Activated naive CD4-positive, alpha-beta T cell treated with anti-CD3 and anti-CD28 coated beads for 36 hours (primary cell): Measurements from ENCODE around the gene TLCD3B. TPM values are rescaled to one million over a fixed set of nuclear protein-coding genes. Genes with fewer than 3 reads are reported as not detected.

Experiments
- CTCF ChIA-PET: fragments of 350-600 bp; sonication (Branson Sonifier 250); formaldehyde crosslinking; loops from one replicate; lab custom pipeline; 2021; ENCODE audit warnings: antibody characterized with exemption; lab: Charles Lee
- DNase-seq: peaks from one replicate; pipeline ENCODE4 v3.0.0-alpha.2; 2020
- H3K27ac Mint-ChIP-seq: one replicate; pipeline ENCODE4 v1.8.0; 2021; ENCODE audit warnings: mild to moderate bottlenecking, mixed read lengths
- H3K27me3 Mint-ChIP-seq: one replicate; pipeline ENCODE4 v1.8.0; 2021; ENCODE audit warnings: low read depth, mixed read lengths
- H3K36me3 Mint-ChIP-seq: one replicate; pipeline ENCODE4 v1.8.0; 2021; ENCODE audit warnings: low read depth, mixed read lengths
- H3K4me1 Mint-ChIP-seq: one replicate; pipeline ENCODE4 v1.8.0; 2021; ENCODE audit warnings: low read depth, mixed read lengths
- H3K4me3 Mint-ChIP-seq: one replicate; pipeline ENCODE4 v1.8.0; 2021; ENCODE audit warnings: mild to moderate bottlenecking, moderate library complexity, mixed read lengths
- H3K9me3 Mint-ChIP-seq: one replicate; pipeline ENCODE4 v1.8.0; 2021; ENCODE audit warnings: mixed read lengths
- intact Hi-C: fragments of 100-400 bp; cut with micrococcal nuclease; formaldehyde crosslinking; loops from one replicate; pipeline ENCODE4 v1.15.1; 2023
- total RNA-seq, 2 experiments: library from RNA; stranded (reverse); gene quantifications; one replicate each; pipeline ENCODE4 v1.2.3, GENCODE V29; 2021

The TLCD3B gene
- total RNA-seq = 1 to 10 TPM; 4.6 to 6.1 TPM

- Mint-ChIP-seq H3K36me3 (no peaks in the 10 kb centered on the region), H3K9me3 (no peaks in the 10 kb centered on the region), H3K27ac (no peak within 1 kb of the TSS), H3K4me1 (peaks cover 10% of the 10 kb centered on the region), H3K27me3 (peaks cover 46% of the 10 kb centered on the region), H3K4me3 (no peak within 1 kb of the TSS)
- DNase-seq = no peak
- CTCF ChIA-PET = interaction anchor here (0.6 to 3.8 kb wide), 19 partner anchors 8 to 385 kb away, joined by 3 to 26 read pairs (median 6); partner anchors contain the start of genes C16orf92, KCTD13 and TBX6
- intact Hi-C loops = no loop called here
These were observed at the start of gene TLCD3B for GRCh38 chr16:30030841-30031413. TSS of gene TLCD3B (minus strand) at chr16:30031271. CDS start at chr16:30030527, 744 bp downstream.

GRCh38 chr16:30079480-30079879 lies 48.4 kb upstream of the TLCD3B start:
- no peak overlapping the region for H3K4me3 Mint-ChIP-seq
- no peaks in the 10 kb centered on the region for H3K9me3 Mint-ChIP-seq
- CTCF ChIA-PET = interaction anchor here (0.5 to 8.7 kb wide), 4 partner anchors 12 to 97 kb away, joined by 3 to 50 read pairs (median 4); partner anchors contain the start of gene TBX6
- DNase-seq = no peak
- H3K27ac Mint-ChIP-seq = no peak overlapping the region
- H3K4me1 Mint-ChIP-seq = peaks cover 31% of the 10 kb centered on the region
- peaks cover 26% of the 10 kb centered on the region for H3K36me3 Mint-ChIP-seq
- H3K27me3 Mint-ChIP-seq = no peaks in the 10 kb centered on the region
- intact Hi-C loops = no loop called here

GRCh38 chr16:30078744-30079143 lies 47.7 kb upstream of the TLCD3B start:
- H3K27me3 Mint-ChIP-seq = no peaks in the 10 kb centered on the region
- DNase-seq = no peak
- H3K27ac Mint-ChIP-seq = no peak overlapping the region
- peaks cover 31% of the 10 kb centered on the region for H3K4me1 Mint-ChIP-seq
- CTCF ChIA-PET = interaction anchor here (0.6 to 8.7 kb wide), 3 partner anchors 12 to 99 kb away, joined by 4 to 50 read pairs (median 4); partner anchors contain the start of gene TBX6
- H3K4me3 Mint-ChIP-seq = no peak overlapping the region
- intact Hi-C loops = no loop called here
- no peaks in the 10 kb centered on the region for H3K9me3 Mint-ChIP-seq
- H3K36me3 Mint-ChIP-seq = peaks cover 26% of the 10 kb centered on the region

GRCh38 chr16:30077656-30078055 lies 46.6 kb upstream of the TLCD3B start:
- intact Hi-C loops = no loop called here
- CTCF ChIA-PET = interaction anchor here (0.6 to 8.7 kb wide), 2 partner anchors 14 to 36 kb away, joined by 3 to 50 read pairs; partner anchors contain the start of genes GDPD3 and TBX6
- no peak for DNase-seq
- no peaks in the 10 kb centered on the region for H3K27me3 Mint-ChIP-seq
- no peak overlapping the region for H3K4me3 Mint-ChIP-seq
- H3K36me3 Mint-ChIP-seq = peaks cover 21% of the 10 kb centered on the region
- no peaks in the 10 kb centered on the region for H3K9me3 Mint-ChIP-seq
- H3K4me1 Mint-ChIP-seq = peaks cover 31% of the 10 kb centered on the region
- H3K27ac Mint-ChIP-seq = peak overlapping the region; percentile 57

- no peaks in the 10 kb centered on the region for H3K9me3 Mint-ChIP-seq
- peak overlapping the region; percentile 92 for H3K4me3 Mint-ChIP-seq
- peaks cover 15% of the 10 kb centered on the region for H3K36me3 Mint-ChIP-seq
- peaks cover 33% of the 10 kb centered on the region for H3K4me1 Mint-ChIP-seq
- no peak for DNase-seq
- no peaks in the 10 kb centered on the region for H3K27me3 Mint-ChIP-seq
- intact Hi-C loops = no loop called here
- CTCF ChIA-PET = interaction anchor here (0.6 to 8.7 kb wide), 5 partner anchors 11 to 98 kb away, joined by 3 to 50 read pairs (median 6); partner anchors contain the start of genes ALDOA and TBX6
- H3K27ac Mint-ChIP-seq = peak overlapping the region; percentile 71
These were observed 45.3 kb upstream of the TLCD3B start for GRCh38 chr16:30076276-30076791.

GRCh38 chr16:30075503-30076275 lies 44.6 kb upstream of the TLCD3B start, which contains the start of gene PPP4C:
TSS of gene PPP4C (plus strand) at chr16:30075994. CDS start at chr16:30076378, 384 bp downstream.
- Mint-ChIP-seq H3K9me3 (no peaks in the 10 kb centered on the region), H3K27me3 (no peaks in the 10 kb centered on the region), H3K36me3 (peaks cover 13% of the 10 kb centered on the region), H3K4me3 (peak within 1 kb of the TSS; percentile 92), H3K4me1 (peaks cover 33% of the 10 kb centered on the region), H3K27ac (peak within 1 kb of the TSS; percentile 94)
- intact Hi-C loops = loop anchor here (1.0 kb wide), 2 partner anchors 10 to 17 kb away; partner anchors contain the start of gene ALDOA
- DNase-seq = peak; percentile 93
- CTCF ChIA-PET = interaction anchor here (0.6 to 8.7 kb wide), 3 partner anchors 10 to 99 kb away, joined by 3 to 50 read pairs (median 8); partner anchors contain the start of genes ALDOA and TBX6

GRCh38 chr16:30070490-30070889 lies 39.4 kb upstream of the TLCD3B start:
- H3K4me3 Mint-ChIP-seq = no peak overlapping the region
- H3K27me3 Mint-ChIP-seq = no peaks in the 10 kb centered on the region
- peaks cover 40% of the 10 kb centered on the region for H3K4me1 Mint-ChIP-seq
- DNase-seq = no peak
- peaks cover 52% of the 10 kb centered on the region for H3K36me3 Mint-ChIP-seq
- no peaks in the 10 kb centered on the region for H3K9me3 Mint-ChIP-seq
- intact Hi-C loops = no loop called here
- CTCF ChIA-PET = interaction anchor here (3.5 kb wide), 1 partner anchor 22 kb away, joined by 11 read pairs; the partner anchor contains the start of gene TBX6
- peak overlapping the region; percentile 26 for H3K27ac Mint-ChIP-seq

GRCh38 chr16:30069611-30070462 lies 38.8 kb upstream of the TLCD3B start:
- Mint-ChIP-seq H3K9me3 (no peaks in the 10 kb centered on the region), H3K4me3 (no peak overlapping the region), H3K27me3 (no peaks in the 10 kb centered on the region), H3K36me3 (peaks cover 57% of the 10 kb centered on the region), H3K4me1 (peaks cover 37% of the 10 kb centered on the region), H3K27ac (peak overlapping the region; percentile 81)
- CTCF ChIA-PET = interaction anchor here (3.5 kb wide), 1 partner anchor 22 kb away, joined by 11 read pairs; the partner anchor contains the start of gene TBX6
- DNase-seq = no peak
- intact Hi-C loops = loop anchor here (5.0 kb wide), 1 partner anchor 263 kb away; the partner anchor contains the start of gene MAZ

GRCh38 chr16:30068750-30069610 lies 37.9 kb upstream of the TLCD3B start:
- Mint-ChIP-seq H3K27me3 (no peaks in the 10 kb centered on the region), H3K36me3 (peaks cover 60% of the 10 kb centered on the region)

GRCh38 chr16:30068333-30068732 lies 37.3 kb upstream of the TLCD3B start:
- Mint-ChIP-seq H3K27ac (peak overlapping the region; percentile 81), H3K27me3 (no peaks in the 10 kb centered on the region), H3K4me3 (no peak overlapping the region), H3K9me3 (no peaks in the 10 kb centered on the region), H3K4me1 (peaks cover 36% of the 10 kb centered on the region), H3K36me3 (peaks cover 56% of the 10 kb centered on the region)
- intact Hi-C loops = loop anchor here (5.0 kb wide), 1 partner anchor 261 kb away; the partner anchor contains the start of gene MAZ
- no peak for DNase-seq
- CTCF ChIA-PET = interaction anchor here (3.5 kb wide), 1 partner anchor 24 kb away, joined by 11 read pairs; the partner anchor contains the start of gene TBX6

More at GRCh38 chr16:30068750-30069610, 37.9 kb upstream of the TLCD3B start:
- intact Hi-C loops = loop anchor here (5.0 kb wide), 1 partner anchor 262 kb away; the partner anchor contains the start of gene MAZ
- Mint-ChIP-seq H3K9me3 (no peaks in the 10 kb centered on the region), H3K27ac (peak overlapping the region; percentile 81), H3K4me3 (no peak overlapping the region), H3K4me1 (peaks cover 34% of the 10 kb centered on the region)
- CTCF ChIA-PET = interaction anchor here (3.5 kb wide), 1 partner anchor 23 kb away, joined by 11 read pairs; the partner anchor contains the start of gene TBX6
- peak; percentile 69 for DNase-seq
